ENCODE data around the gene LILRA6. TPM values are rescaled to one million over a fixed set of nuclear protein-coding genes. Genes with fewer than 3 reads are reported as not detected.
"Not testable (repeated sequence)": the region's sequence is repeated elsewhere in the genome, so short reads cannot be mapped to it uniquely, and the experiment has no call there.

The LILRA6 gene
- total and polyA plus RNA-seq, 3 donors from 2014 or later: 0.37 to 2.7 (median 1.5) TPM

DNA sequence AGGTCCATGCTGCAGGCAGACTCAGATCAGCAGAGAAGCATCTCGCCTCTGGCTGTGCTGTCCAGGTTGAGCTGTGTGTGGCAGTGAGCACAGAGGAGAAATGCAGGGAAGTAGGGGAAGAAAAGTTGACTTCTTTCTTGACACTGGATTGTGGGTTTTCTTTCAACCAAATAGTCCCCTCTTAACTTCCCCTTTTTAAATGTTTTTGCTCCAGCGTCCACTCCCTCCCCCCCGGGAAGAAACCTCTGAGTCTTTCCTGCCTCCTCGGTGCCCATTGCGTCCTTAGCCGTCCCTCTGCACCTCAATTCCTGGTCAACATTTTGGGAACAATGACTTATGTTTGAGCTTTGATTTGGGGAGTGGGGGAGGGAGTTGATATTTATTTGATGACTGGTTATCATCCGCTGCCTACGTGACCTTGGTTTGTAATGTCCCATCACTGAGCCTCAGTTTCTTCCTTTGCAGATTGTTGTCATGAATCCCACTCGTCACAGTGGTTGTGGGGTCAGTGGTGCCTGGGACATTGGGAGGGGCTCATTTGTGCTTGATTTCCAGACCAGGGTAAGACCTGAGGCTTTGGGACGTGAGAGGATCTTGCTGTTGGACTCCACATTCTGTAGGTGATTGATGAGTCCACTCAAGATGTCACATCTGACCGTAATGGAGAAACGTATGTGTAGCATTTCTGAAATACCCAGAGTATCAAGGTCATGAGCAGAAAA is 38.6 kb upstream of the LILRA6 start, which contains the start of gene LILRB2:
LILRB2 (minus strand) TSS at position 104 of the 722 bp plus-strand sequence. CDS start 614 bp downstream, outside the sequence.
- no peaks in the 10 kb centered on the region for H3K27me3 ChIP-seq
- H3K9me3 ChIP-seq: no peaks in the 10 kb centered on the region
- TF ChIP-seq CTCF (IDR thresholded peaks at IDR 0.05) (no peak), POLR2A (IDR thresholded peaks at IDR 0.05) (no peak)
- DNase-seq: no peak
- H3K36me3 ChIP-seq (ENCODE audit: low read depth, missing control alignments): no peaks in the 10 kb centered on the region
- intact Hi-C loops (cut with DNase I; ENCODE audit: low total_unique reads): no loop called here
- H3K4me3 ChIP-seq: no peak within 1 kb of the TSS
- no peak within 1 kb of the TSS for H3K27ac ChIP-seq
- WGBS, 2 donors: 76 to 79% methylated on average over 12 of the region's 12 CpGs
- no peaks in the 10 kb centered on the region for H3K4me1 ChIP-seq

GRCh38 chr19:54280441-54280840 is 37.9 kb upstream of the LILRA6 start:
- H3K27me3 ChIP-seq; H3K27ac ChIP-seq; intact Hi-C loops (cut with DNase I; ENCODE audit: low total_unique reads): not testable (repeated sequence)

DNA sequence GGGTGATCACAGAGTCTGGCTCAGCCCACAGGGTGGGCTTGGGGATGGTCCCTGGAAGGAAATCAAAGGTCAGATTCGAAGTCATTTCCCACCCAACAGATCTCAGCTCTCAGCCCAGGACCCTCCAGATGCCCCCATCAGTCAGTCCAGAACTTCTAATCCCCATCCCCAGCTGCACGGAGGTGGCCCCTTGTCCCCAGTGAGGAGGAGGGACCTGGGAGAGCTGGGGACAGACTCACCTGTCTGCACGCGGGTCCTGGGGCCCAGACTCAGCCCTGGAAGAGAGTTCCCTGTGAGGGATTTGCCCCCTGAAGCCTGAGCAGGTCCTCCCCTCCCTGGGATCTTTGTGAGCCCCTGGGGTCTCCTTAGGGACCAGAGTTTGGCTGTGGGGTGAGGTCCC is 37.4 kb upstream of the LILRA6 start:
- H3K4me1 ChIP-seq; H3K36me3 ChIP-seq (ENCODE audit: low read depth, missing control alignments); H3K27me3 ChIP-seq; H3K4me3 ChIP-seq; H3K27ac ChIP-seq; intact Hi-C loops (cut with DNase I; ENCODE audit: low total_unique reads); H3K9me3 ChIP-seq; DNase-seq: not testable (repeated sequence)
- 56% methylated on average over 4 of the region's 4 CpGs; no CpG with 5 or more reads in 1 of the 2 donors for WGBS, 2 donors

More at GRCh38 chr19:54280441-54280840, 37.9 kb upstream of the LILRA6 start:
- not testable (repeated sequence) for H3K9me3 ChIP-seq; H3K36me3 ChIP-seq (ENCODE audit: low read depth, missing control alignments); DNase-seq; H3K4me3 ChIP-seq; H3K4me1 ChIP-seq
- WGBS, 2 donors: 71 to 77% methylated on average over 10 of the region's 10 CpGs

DNA sequence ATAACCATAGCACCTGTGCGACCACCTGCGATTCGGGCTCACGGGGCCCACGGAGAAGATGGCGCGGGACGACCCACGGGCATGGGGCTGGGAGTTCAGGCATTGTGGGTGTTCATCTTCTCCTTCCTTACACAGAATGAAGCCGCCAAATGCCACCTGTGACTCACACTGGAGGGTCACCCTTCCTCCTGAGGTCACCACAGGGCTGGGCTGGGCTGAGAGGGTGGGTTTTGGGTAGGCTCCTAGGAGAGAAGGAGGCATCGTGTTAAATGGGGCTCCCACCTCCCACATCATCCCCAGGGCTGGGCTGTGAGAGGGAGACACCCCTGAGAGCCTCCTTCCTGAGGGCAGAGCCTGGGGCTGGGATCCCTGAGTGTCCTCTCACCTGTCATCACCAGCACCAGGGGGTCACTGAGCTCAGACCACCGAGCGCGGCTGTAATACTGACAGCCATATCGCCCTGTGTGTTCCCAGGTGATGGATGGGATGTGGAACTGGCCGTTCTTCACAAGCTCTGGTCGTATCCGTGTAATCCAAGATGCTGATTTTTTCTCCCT is 36.9 kb upstream of the LILRA6 start:
- Histone ChIP-seq H3K36me3 (ENCODE audit: low read depth, missing control alignments) (no peaks in the 10 kb centered on the region), H3K4me1 (no peaks in the 10 kb centered on the region), H3K9me3 (no peaks in the 10 kb centered on the region), H3K27ac (no peak overlapping the region), H3K27me3 (no peaks in the 10 kb centered on the region), H3K4me3 (no peak overlapping the region)
- DNase-seq: no peak
- intact Hi-C loops (cut with DNase I; ENCODE audit: low total_unique reads): no loop called here
- 88 to 90% methylated on average over 14 to 18 of the region's 18 CpGs for WGBS, 2 donors
- TF ChIP-seq CTCF (IDR thresholded peaks at IDR 0.05): no peak
- TF ChIP-seq POLR2A (IDR thresholded peaks at IDR 0.05): no peak

DNA sequence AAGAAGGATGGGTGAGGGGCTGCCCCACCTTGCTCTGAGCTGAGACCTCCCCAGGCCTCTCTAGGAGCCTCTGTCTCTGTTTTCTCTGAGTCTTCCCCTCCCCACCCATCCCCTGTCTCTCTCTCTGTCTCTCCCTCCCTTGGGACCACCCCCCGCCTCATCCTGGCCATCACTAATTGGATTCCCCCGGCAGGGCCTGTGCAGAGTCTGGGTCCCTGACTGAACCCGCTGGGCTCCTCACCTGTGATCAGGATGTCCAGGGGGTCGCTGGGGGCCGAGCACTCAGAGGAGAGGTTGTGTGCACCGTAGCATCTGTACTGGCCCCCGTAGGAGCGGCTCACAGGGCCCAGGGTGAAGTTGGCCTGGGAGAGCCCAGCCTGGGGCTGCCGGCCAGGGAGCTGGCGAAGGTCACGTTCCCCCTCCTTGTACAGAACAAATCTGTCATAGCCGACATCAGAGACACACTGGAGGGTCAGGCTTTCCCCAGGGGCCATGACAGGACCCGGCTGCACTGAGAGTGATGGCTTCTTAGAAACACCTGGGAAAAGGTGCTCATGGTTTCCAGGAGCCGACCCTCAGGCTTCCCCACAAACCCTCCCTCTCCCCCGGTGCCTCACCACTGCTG is 36.1 kb upstream of the LILRA6 start:
- DNase-seq; H3K27me3 ChIP-seq; H3K4me3 ChIP-seq; H3K27ac ChIP-seq; H3K36me3 ChIP-seq (ENCODE audit: low read depth, missing control alignments); H3K4me1 ChIP-seq; H3K9me3 ChIP-seq; intact Hi-C loops (cut with DNase I; ENCODE audit: low total_unique reads): not testable (repeated sequence)
- 68 to 80% methylated on average over 5 to 9 of the region's 15 CpGs for WGBS, 2 donors

DNA sequence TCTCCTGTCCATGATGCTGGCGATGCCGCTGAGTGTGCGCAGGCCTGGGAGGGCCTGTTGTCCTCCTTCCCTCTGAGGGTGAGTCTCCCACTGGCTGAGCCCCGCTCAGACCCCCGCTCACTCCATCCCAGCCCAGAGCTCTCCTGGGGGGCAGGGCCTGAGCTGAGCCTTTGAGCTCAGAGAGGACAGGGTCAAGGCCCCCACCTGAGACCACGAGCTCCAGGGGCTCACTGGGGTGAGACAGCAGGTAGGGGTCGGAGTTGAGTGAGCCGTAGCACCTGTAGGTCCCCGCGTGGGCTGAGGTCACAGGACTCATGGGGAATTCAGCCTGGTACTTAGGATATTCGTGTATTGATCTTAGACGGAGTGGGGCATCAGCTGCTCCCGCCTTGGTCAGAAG is 35.5 kb upstream of the LILRA6 start:
- DNase-seq; H3K4me3 ChIP-seq; intact Hi-C loops (cut with DNase I; ENCODE audit: low total_unique reads); H3K27me3 ChIP-seq; H3K27ac ChIP-seq; H3K4me1 ChIP-seq; H3K36me3 ChIP-seq (ENCODE audit: low read depth, missing control alignments); H3K9me3 ChIP-seq: not testable (repeated sequence)
- WGBS, 2 donors: 79 to 96% methylated on average over 10 to 13 of the region's 13 CpGs

GRCh38 chr19:54277111-54277615 is 34.6 kb upstream of the LILRA6 start:
- H3K4me3 ChIP-seq; H3K4me1 ChIP-seq; H3K36me3 ChIP-seq (ENCODE audit: low read depth, missing control alignments); H3K9me3 ChIP-seq; intact Hi-C loops (cut with DNase I; ENCODE audit: low total_unique reads); H3K27me3 ChIP-seq; DNase-seq; H3K27ac ChIP-seq: not testable (repeated sequence)
- WGBS, 2 donors: 69% methylated on average over 14 of the region's 15 CpGs; no CpG with 5 or more reads in 1 of the 2 donors
